Tibial artery (tissue), 4 donors: ENCODE measurements around the gene CPEB3.

Experiments
- DNase-seq, 2 donors: peaks; one replicate each; pipeline ENCODE4 v3.0.0-alpha.2; 2019
- H3K27ac ChIP-seq, 2 donors: fragments of 200-600 bp; sonication (generic) in 1 of 2; 1 replicate in 1 of 2; 2 replicates in 1 of 2; pipeline ENCODE4 v1.5.1; 2018 to 2019; ENCODE audit warnings: mild to moderate bottlenecking in 1 of 2
- H3K27me3 ChIP-seq, 2 donors: fragments of 200-600 bp; sonication (generic) in 1 of 2; one replicate each; pipeline versions ENCODE4 v1.5.1 to v1.6.0; 2016 to 2019
- H3K36me3 ChIP-seq, 3 donors: fragments of 200-600 bp; sonication (generic) in 2 of 3; one replicate each; pipeline ENCODE4 v1.5.1; 2016 to 2019; ENCODE audit warnings: mild to moderate bottlenecking in 2 of 3
- H3K4me1 ChIP-seq, 4 donors: fragments of 200-600 bp; sonication (generic) in 2 of 4; 1 replicate in 3 of 4; 2 replicates in 1 of 4; pipeline ENCODE4 v1.5.1; 2016 to 2019
- H3K4me3 ChIP-seq, 2 donors: fragments of 200-600 bp; sonication (generic) in 1 of 2; 1 replicate in 1 of 2; 2 replicates in 1 of 2; pipeline ENCODE4 v1.5.1; 2018 to 2019; ENCODE audit warnings: mild to moderate bottlenecking in 2 of 2
- H3K9me3 ChIP-seq, 3 donors: fragments of 200-600 bp; sonication (generic) in 1 of 3; one replicate each; pipeline ENCODE4 v1.5.1; 2016 to 2019
- CTCF ChIP-seq, 2 experiments: fragments of 200-600 bp in 1 of 2; fragments of 450-650 bp in 1 of 2; IDR thresholded peaks; one replicate each; pipeline ENCODE4 v1.5.1; 2017 to 2019; ENCODE audit warnings: antibody characterized with exemption in 2 of 2, mild to moderate bottlenecking in 1 of 2, moderate library complexity in 1 of 2
- intact Hi-C: fragments of 100-400 bp; cut with DNase I; formaldehyde crosslinking; loops from one replicate; pipeline ENCODE4 v1.15.0; 2023; ENCODE audit warnings: low total_unique reads

Gene CPEB3

GRCh38 chr10:92200564-92200963, 90.3 kb downstream of the CPEB3 start:
- Histone ChIP-seq H3K36me3 (no peaks in the 10 kb centered on the region), H3K27me3 (no peaks in the 10 kb centered on the region)

GRCh38 chr10:92187101-92187500, 103.8 kb downstream of the CPEB3 start:
- Histone ChIP-seq H3K4me1 (no peaks in the 10 kb centered on the region), H3K9me3 (no peaks in the 10 kb centered on the region), H3K4me3 (no peak overlapping the region), H3K36me3 (no peaks in the 10 kb centered on the region), H3K27me3 (no peaks in the 10 kb centered on the region), H3K27ac (no peak overlapping the region)
- TF ChIP-seq CTCF (IDR thresholded peaks at IDR 0.05) = no peak
- intact Hi-C loops = no loop called here
- no peak for DNase-seq

More at GRCh38 chr10:92200564-92200963, 90.3 kb downstream of the CPEB3 start:
- H3K9me3 ChIP-seq = no peaks in the 10 kb centered on the region
- no peaks in the 10 kb centered on the region for H3K4me1 ChIP-seq
- no peak overlapping the region for H3K4me3 ChIP-seq
- no peak for TF ChIP-seq CTCF (IDR thresholded peaks at IDR 0.05)
- intact Hi-C loops = no loop called here
- no peak overlapping the region for H3K27ac ChIP-seq
- DNase-seq = no peak

GRCh38 chr10:92184977-92185376, 105.9 kb downstream of the CPEB3 start:
- H3K36me3 ChIP-seq = peaks cover 0 to 6% (median 0%) of the 10 kb centered on the region in 3 donors
- intact Hi-C loops = no loop called here
- H3K4me1 ChIP-seq = no peaks in the 10 kb centered on the region
- no peak for TF ChIP-seq CTCF (IDR thresholded peaks at IDR 0.05)
- no peak overlapping the region for H3K4me3 ChIP-seq
- DNase-seq = no peak
- no peaks in the 10 kb centered on the region for H3K9me3 ChIP-seq
- no peak overlapping the region for H3K27ac ChIP-seq
- H3K27me3 ChIP-seq = no peaks in the 10 kb centered on the region

GRCh38 chr10:92183199-92183598, 107.7 kb downstream of the CPEB3 start:
- TF ChIP-seq CTCF (IDR thresholded peaks at IDR 0.05) = no peak
- no peaks in the 10 kb centered on the region for H3K27me3 ChIP-seq

GRCh38 chr10:92181575-92181974, 109.3 kb downstream of the CPEB3 start:
- intact Hi-C loops = no loop called here
- H3K4me1 ChIP-seq = peaks cover 0 to 15% (median 3%) of the 10 kb centered on the region in 4 donors

More at GRCh38 chr10:92183199-92183598, 107.7 kb downstream of the CPEB3 start:
- Histone ChIP-seq H3K27ac (no peak overlapping the region), H3K4me3 (no peak overlapping the region), H3K4me1 (peaks cover 0 to 1% (median 0%) of the 10 kb centered on the region in 4 donors), H3K9me3 (no peaks in the 10 kb centered on the region), H3K36me3 (peaks cover 0 to 6% (median 0%) of the 10 kb centered on the region in 3 donors)
- no peak for DNase-seq
- intact Hi-C loops = no loop called here

More at GRCh38 chr10:92181575-92181974, 109.3 kb downstream of the CPEB3 start:
- Histone ChIP-seq H3K4me3 (no peak overlapping the region), H3K27me3 (no peaks in the 10 kb centered on the region), H3K27ac (no peak overlapping the region), H3K9me3 (no peaks in the 10 kb centered on the region), H3K36me3 (peaks cover 0 to 6% (median 0%) of the 10 kb centered on the region in 3 donors)
- DNase-seq = no peak
- no peak for TF ChIP-seq CTCF (IDR thresholded peaks at IDR 0.05)
